HepG2 (cell line): ENCODE results near the gene PTGDS. TPM values are rescaled to one million over a fixed set of nuclear protein-coding genes. Genes with fewer than 3 reads are reported as not detected.
A peak's percentile ranks its signal among the peaks of the same experiment; 100 is the strongest.

ENCODE experiments used
- EZH2 ChIP-seq: conservative IDR thresholded peaks from 2 replicates; pipeline ENCODE4 v1.6.1; 2012; ENCODE audit warnings: mild to moderate bottlenecking, low read depth, low read length, moderate library complexity
- GLI4 ChIP-seq: sonication (generic); formaldehyde crosslinking; IDR thresholded peaks from 2 replicates; pipeline ENCODE4 v1.5.1; 2020; ENCODE audit warnings: missing genetic modification reagents, mild to moderate bottlenecking, moderate library complexity, borderline replicate concordance
- GTF2F1 ChIP-seq: fragments of 150-350 bp; IDR thresholded peaks from 2 replicates; pipeline ENCODE4 v1.6.1; 2014; ENCODE audit warnings: low read length
- HNRNPL ChIP-seq: fragments of 200-400 bp; formaldehyde crosslinking; IDR thresholded peaks from 2 replicates; pipeline ENCODE4 v1.6.1; 2017; ENCODE audit warnings: mild to moderate bottlenecking, low read depth, low read length
- IRF9 ChIP-seq: sonication (generic); formaldehyde crosslinking; IDR thresholded peaks from 2 replicates; pipeline ENCODE4 v1.8.0; 2022; ENCODE audit warnings: missing genetic modification reagents, mild to moderate bottlenecking, borderline replicate concordance
- KDM3A ChIP-seq: IDR thresholded peaks from 2 replicates; pipeline ENCODE4 v1.6.1; 2018; ENCODE audit warnings: low read depth, missing compliant biosample characterization
- MLLT10 ChIP-seq: sonication (generic); formaldehyde crosslinking; IDR thresholded peaks from 2 replicates; pipeline ENCODE4 v1.4.0; 2020; ENCODE audit warnings: missing genetic modification reagents
- POLR2G ChIP-seq: fragments of 200-400 bp; formaldehyde crosslinking; IDR thresholded peaks from 2 replicates; pipeline ENCODE4 v1.6.1; 2018; ENCODE audit warnings: mild to moderate bottlenecking, low read depth, low read length, moderate library complexity
- RBM22 ChIP-seq: fragments of 200-400 bp; formaldehyde crosslinking; optimal IDR thresholded peaks from 2 replicates; pipeline ENCODE3; 2017; ENCODE audit warnings: mild to moderate bottlenecking, low read length, moderate library complexity
- RFX3 ChIP-seq: IDR thresholded peaks from 2 replicates; pipeline ENCODE4 v1.6.1; 2016; ENCODE audit warnings: missing biosample characterization, missing genetic modification reagents
- TCF7 ChIP-seq: sonication (generic); IDR thresholded peaks from 2 replicates; pipeline ENCODE4 v1.6.1; 2016; ENCODE audit warnings: antibody characterized with exemption, low read depth
- TEAD3 ChIP-seq: optimal IDR thresholded peaks from 2 replicates; pipeline ENCODE3; 2016; ENCODE audit warnings: borderline replicate concordance
- USF2 ChIP-seq, 2 experiments: sonication (generic) in 1 of 2; formaldehyde crosslinking in 1 of 2; IDR thresholded peaks; 2 replicates each; pipeline versions ENCODE4 v1.5.1 to v1.6.1; 2011 to 2020; ENCODE audit warnings: borderline replicate concordance in 1 of 2, low read depth in 1 of 2, low read length in 1 of 2, mild to moderate bottlenecking in 1 of 2, missing genetic modification reagents in 1 of 2, moderate library complexity in 1 of 2
- ZBTB44 ChIP-seq: sonication (generic); formaldehyde crosslinking; IDR thresholded peaks from 2 replicates; pipeline ENCODE4 v1.4.0; 2020; ENCODE audit warnings: missing genetic modification reagents
- ZNF138 ChIP-seq: sonication (generic); formaldehyde crosslinking; IDR thresholded peaks from 2 replicates; pipeline ENCODE4 v1.5.0; 2020; ENCODE audit warnings: mild to moderate bottlenecking, low read depth, missing genetic modification reagents
- ZNF367 ChIP-seq: sonication (generic); formaldehyde crosslinking; IDR thresholded peaks from 2 replicates; pipeline ENCODE4 v1.4.0; 2020; ENCODE audit warnings: missing genetic modification reagents, borderline replicate concordance
- ZNF501 ChIP-seq: sonication (generic); formaldehyde crosslinking; IDR thresholded peaks from 2 replicates; pipeline ENCODE4 v1.5.1; 2020; ENCODE audit warnings: mild to moderate bottlenecking, moderate library complexity, missing genetic modification reagents
- ZNF703 ChIP-seq: sonication (generic); formaldehyde crosslinking; IDR thresholded peaks from 2 replicates; pipeline ENCODE4 v1.5.1; 2020; ENCODE audit warnings: missing genetic modification reagents, mild to moderate bottlenecking, moderate library complexity, borderline replicate concordance
- polyA plus RNA-seq, 8 experiments: library from polyadenylated mRNA; depleted of rRNA in 3 of 8; stranded (reverse) in 7 of 8; unstranded in 1 of 8; fragments of >200 nt; fragmentation: Illumina TruSeq in 4 of 8; extraction: Trizol in 4 of 8; gene quantifications; 2 replicates each; pipeline versions ENCODE4 v1.2.1 to v1.2.3, GENCODE V29; 2011 to 2016; ENCODE audit warnings: low read depth in 4 of 8, missing spikeins in 1 of 8, mixed read lengths in 1 of 8; ENCODE audit not compliant: insufficient read depth in 1 of 8
- total RNA-seq, 5 experiments: library from RNA; depleted of rRNA; stranded (reverse); fragments of >200 nt; fragmentation: Illumina TruSeq; extraction: Trizol; gene quantifications; 2 replicates each; pipeline ENCODE4 v1.2.3, GENCODE V29; 2016; ENCODE audit warnings: low read depth in 1 of 5
- TF ChIP-seq, protein P1 (sequence below): sonication (generic); formaldehyde crosslinking; conservative IDR thresholded peaks from 2 replicates; pipeline ENCODE4 v1.4.0; 2020; ENCODE audit warnings: missing genetic modification reagents
- TF ChIP-seq, protein P2 (sequence below): sonication (generic); formaldehyde crosslinking; IDR thresholded peaks from 2 replicates; pipeline ENCODE4 v1.4.0; 2020; ENCODE audit warnings: missing genetic modification reagents, mild to moderate bottlenecking, borderline replicate concordance

Gene PTGDS
- total and polyA plus RNA-seq, 2 of the 13 experiments (the other 11 are each of a cell fraction or from before 2014, with no cell fraction given), result 0.33 to 0.50 TPM

- TF ChIP-seq IRF9 (CRISPR knock-in tag) (no peak), ZNF367 (CRISPR knock-in tag) (no peak), USF2 (IDR thresholded peaks at IDR 0.05; ENCODE audit: low read depth, low read length) (no peak), USF2 (CRISPR knock-in tag; IDR thresholded peaks at IDR 0.05; ENCODE audit: borderline replicate concordance) (peak; percentile 17; the same call in 1 of the 2 replicates), EZH2 (no peak), RBM22 (no peak), ZNF703 (CRISPR knock-in tag) (no peak), ZNF138 (CRISPR knock-in tag) (0 out of 2 replicates have a peak, but pooled peaks have one; percentile 76), ZBTB44 (no peak), RFX3 (CRISPR knock-in tag) (no peak), KDM3A (CRISPR knock-in tag) (no peak), HNRNPL (0 out of 2 replicates have a peak, but pooled peaks have one; percentile 71), GTF2F1 (no peak), MLLT10 (CRISPR knock-in tag) (no peak), POLR2G (no peak), ZNF501 (no peak), GLI4 (no peak), TCF7 (no peak), TEAD3 (CRISPR knock-in tag) (peak; percentile 23)
- TF ChIP-seq, protein P1, sequence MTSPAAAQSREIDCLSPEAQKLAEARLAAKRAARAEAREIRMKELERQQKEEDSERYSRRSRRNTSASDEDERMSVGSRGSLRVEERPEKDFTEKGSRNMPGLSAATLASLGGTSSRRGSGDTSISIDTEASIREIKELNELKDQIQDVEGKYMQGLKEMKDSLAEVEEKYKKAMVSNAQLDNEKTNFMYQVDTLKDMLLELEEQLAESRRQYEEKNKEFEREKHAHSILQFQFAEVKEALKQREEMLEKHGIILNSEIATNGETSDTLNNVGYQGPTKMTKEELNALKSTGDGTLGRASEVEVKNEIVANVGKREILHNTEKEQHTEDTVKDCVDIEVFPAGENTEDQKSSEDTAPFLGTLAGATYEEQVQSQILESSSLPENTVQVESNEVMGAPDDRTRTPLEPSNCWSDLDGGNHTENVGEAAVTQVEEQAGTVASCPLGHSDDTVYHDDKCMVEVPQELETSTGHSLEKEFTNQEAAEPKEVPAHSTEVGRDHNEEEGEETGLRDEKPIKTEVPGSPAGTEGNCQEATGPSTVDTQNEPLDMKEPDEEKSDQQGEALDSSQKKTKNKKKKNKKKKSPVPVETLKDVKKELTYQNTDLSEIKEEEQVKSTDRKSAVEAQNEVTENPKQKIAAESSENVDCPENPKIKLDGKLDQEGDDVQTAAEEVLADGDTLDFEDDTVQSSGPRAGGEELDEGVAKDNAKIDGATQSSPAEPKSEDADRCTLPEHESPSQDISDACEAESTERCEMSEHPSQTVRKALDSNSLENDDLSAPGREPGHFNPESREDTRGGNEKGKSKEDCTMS (CRISPR knock-in tag), result no peak
- TF ChIP-seq, protein P2, sequence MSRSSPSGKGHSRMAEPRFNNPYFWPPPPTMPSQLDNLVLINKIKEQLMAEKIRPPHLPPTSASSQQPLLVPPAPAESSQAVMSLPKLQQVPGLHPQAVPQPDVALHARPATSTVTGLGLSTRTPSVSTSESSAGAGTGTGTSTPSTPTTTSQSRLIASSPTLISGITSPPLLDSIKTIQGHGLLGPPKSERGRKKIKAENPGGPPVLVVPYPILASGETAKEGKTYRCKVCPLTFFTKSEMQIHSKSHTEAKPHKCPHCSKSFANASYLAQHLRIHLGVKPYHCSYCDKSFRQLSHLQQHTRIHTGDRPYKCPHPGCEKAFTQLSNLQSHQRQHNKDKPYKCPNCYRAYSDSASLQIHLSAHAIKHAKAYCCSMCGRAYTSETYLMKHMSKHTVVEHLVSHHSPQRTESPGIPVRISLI (CRISPR knock-in tag), result 0 out of 2 replicates have a peak, but pooled peaks have one; percentile 6
Observed at GRCh38 chr9:137021979-137022661, 44.8 kb downstream of the PTGDS start (continued).
